PC-9 (cell line): ENCODE measurements around the gene KCNA10. TPM values are rescaled to one million over a fixed set of nuclear protein-coding genes. Genes with fewer than 3 reads are reported as not detected.

Source experiments
- BruUV-seq: library from RNA; stranded (reverse); fragments of 400-500 nt; replicated peaks from 2 replicates; lab custom pipeline; 2021; lab: Mats Ljungman, UMichigan
- CTCF ChIA-PET: fragments of 300-600 bp; sonication (Branson Sonifier 250); formaldehyde crosslinking; loops from one replicate; lab custom pipeline; 2022; ENCODE audit warnings: antibody characterized with exemption; lab: Charles Lee
- POLR2A ChIA-PET: fragments of 300-600 bp; sonication (Branson Sonifier 250); formaldehyde crosslinking; loops from one replicate; lab custom pipeline; 2022; ENCODE audit warnings: antibody characterized with exemption; ENCODE audit not compliant: unreplicated experiment; lab: Charles Lee
- DNase-seq, 2 experiments: peaks; one replicate each; pipeline versions ENCODE4 v3.0.0 to v3.0.0-alpha.2; 2015 to 2022; ENCODE audit warnings: mixed read lengths in 1 of 2
- H2AFZ ChIP-seq: fragments of 200-600 bp; sonication (generic); 2 replicates; pipeline ENCODE4 v1.8.1; 2017; ENCODE audit warnings: antibody characterized with exemption
- H3F3A ChIP-seq: fragments of 200-600 bp; sonication (generic); 2 replicates; pipeline ENCODE4 v1.8.1; 2017; ENCODE audit warnings: antibody characterized with exemption, mild to moderate bottlenecking, low read depth; ENCODE audit not compliant: insufficient read depth
- H3K27ac ChIP-seq: fragments of 200-600 bp; sonication (generic); 2 replicates; pipeline ENCODE4 v1.6.1; 2016; ENCODE audit warnings: mixed run types
- H3K27me3 ChIP-seq: fragments of 200-600 bp; sonication (generic); 2 replicates; pipeline ENCODE4 v1.6.1; 2016; ENCODE audit warnings: low read depth, mixed run types; ENCODE audit not compliant: insufficient read depth
- H3K36me3 ChIP-seq: fragments of 200-600 bp; sonication (generic); 2 replicates; pipeline ENCODE4 v1.6.1; 2016; ENCODE audit warnings: low read depth, mixed run types
- H3K4me1 ChIP-seq: fragments of 200-600 bp; sonication (generic); replicated peaks from 2 replicates; pipeline ENCODE4 v1.6.1; 2016; ENCODE audit warnings: mixed run types; ENCODE audit not compliant: insufficient read depth
- H3K4me2 ChIP-seq: fragments of 200-600 bp; sonication (generic); 2 replicates; pipeline ENCODE4 v1.6.1; 2017; ENCODE audit warnings: mixed run types
- H3K4me3 ChIP-seq: fragments of 200-600 bp; sonication (generic); 2 replicates; pipeline ENCODE4 v1.6.1; 2016; ENCODE audit warnings: mixed run types
- H3K79me2 ChIP-seq: fragments of 200-600 bp; sonication (generic); 2 replicates; pipeline ENCODE4 v1.6.1; 2017; ENCODE audit warnings: low read depth, mixed run types
- H3K9me2 ChIP-seq: fragments of 200-600 bp; sonication (generic); 2 replicates; pipeline ENCODE4 v1.8.1; 2017; ENCODE audit warnings: mild to moderate bottlenecking; ENCODE audit not compliant: insufficient read depth
- H3K9me3 ChIP-seq: fragments of 200-600 bp; sonication (generic); 2 replicates; pipeline ENCODE4 v1.8.1; 2016; ENCODE audit warnings: low read depth; ENCODE audit not compliant: insufficient read depth
- H4K20me1 ChIP-seq: fragments of 200-600 bp; sonication (generic); 2 replicates; pipeline ENCODE4 v1.8.1; 2017; ENCODE audit not compliant: insufficient read depth
- EZH2 ChIP-seq: fragments of 200-600 bp; sonication (generic); IDR thresholded peaks from 2 replicates; pipeline ENCODE4 v1.8.0; 2017; ENCODE audit warnings: antibody characterized with exemption, low read depth
- intact Hi-C: fragments of 100-400 bp; cut with micrococcal nuclease; formaldehyde crosslinking; loops from one replicate; pipeline ENCODE4 v1.10.0; 2022; ENCODE audit not compliant: unreplicated experiment
- total RNA-seq: library from RNA; stranded (reverse); gene quantifications from 2 replicates; pipeline ENCODE4 v1.2.3, GENCODE V29; 2021
- TF ChIP-seq, protein P1 (sequence below): fragments of 200-600 bp; sonication (generic); conservative IDR thresholded peaks from 2 replicates; pipeline ENCODE4 v1.6.1; 2017; ENCODE audit warnings: mixed run types, antibody characterized with exemption, mild to moderate bottlenecking, moderate library complexity

KCNA10 gene
- total RNA-seq, 1 experiment from 2014 or later: not detected

GRCh38 chr1:110475362-110476027 lies 43.5 kb downstream of the KCNA10 start:
- Histone ChIP-seq H3K27ac (no peak overlapping the region), H3K4me1 (peaks cover 42% of the 10 kb centered on the region), H3K27me3 (no peaks in the 10 kb centered on the region), H3K9me2 (no peaks in the 10 kb centered on the region), H3K4me2 (no peak overlapping the region), H3K79me2 (no peaks in the 10 kb centered on the region), H3K4me3 (no peak overlapping the region), H3K36me3 (no peaks in the 10 kb centered on the region), H4K20me1 (no peaks in the 10 kb centered on the region), H3K9me3 (no peaks in the 10 kb centered on the region), H3F3A (peaks cover 36% of the 10 kb centered on the region), H2AFZ (no peak overlapping the region)
- POLR2A ChIA-PET: no interaction called here
- no peak for TF ChIP-seq EZH2
- TF ChIP-seq, protein P1, sequence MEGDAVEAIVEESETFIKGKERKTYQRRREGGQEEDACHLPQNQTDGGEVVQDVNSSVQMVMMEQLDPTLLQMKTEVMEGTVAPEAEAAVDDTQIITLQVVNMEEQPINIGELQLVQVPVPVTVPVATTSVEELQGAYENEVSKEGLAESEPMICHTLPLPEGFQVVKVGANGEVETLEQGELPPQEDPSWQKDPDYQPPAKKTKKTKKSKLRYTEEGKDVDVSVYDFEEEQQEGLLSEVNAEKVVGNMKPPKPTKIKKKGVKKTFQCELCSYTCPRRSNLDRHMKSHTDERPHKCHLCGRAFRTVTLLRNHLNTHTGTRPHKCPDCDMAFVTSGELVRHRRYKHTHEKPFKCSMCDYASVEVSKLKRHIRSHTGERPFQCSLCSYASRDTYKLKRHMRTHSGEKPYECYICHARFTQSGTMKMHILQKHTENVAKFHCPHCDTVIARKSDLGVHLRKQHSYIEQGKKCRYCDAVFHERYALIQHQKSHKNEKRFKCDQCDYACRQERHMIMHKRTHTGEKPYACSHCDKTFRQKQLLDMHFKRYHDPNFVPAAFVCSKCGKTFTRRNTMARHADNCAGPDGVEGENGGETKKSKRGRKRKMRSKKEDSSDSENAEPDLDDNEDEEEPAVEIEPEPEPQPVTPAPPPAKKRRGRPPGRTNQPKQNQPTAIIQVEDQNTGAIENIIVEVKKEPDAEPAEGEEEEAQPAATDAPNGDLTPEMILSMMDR: no peak
- no TSS peak for BruUV-seq
- intact Hi-C loops: no loop called here
- CTCF ChIA-PET: no interaction called here
- no peak for DNase-seq

DNA sequence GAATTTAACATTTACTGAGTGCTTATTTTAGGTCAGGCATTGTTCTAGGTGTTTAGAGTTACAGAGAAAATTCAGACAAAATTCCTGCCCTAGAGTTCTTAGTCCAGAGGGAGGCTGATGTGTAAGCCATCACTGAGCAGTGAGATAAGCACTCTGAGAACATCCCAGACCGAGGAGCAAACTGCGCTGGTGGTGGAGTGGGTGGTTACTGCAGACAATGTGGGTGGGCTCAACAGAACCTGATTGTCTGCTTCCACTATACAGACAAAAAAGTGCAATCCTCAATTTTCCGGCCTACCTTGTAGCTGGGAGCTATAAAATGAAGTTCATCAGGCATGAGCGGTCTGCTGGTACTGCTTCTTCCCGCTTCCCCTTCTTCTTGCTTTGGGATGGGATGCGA lies 44.5 kb downstream of the KCNA10 start:
- no peaks in the 10 kb centered on the region for H4K20me1 ChIP-seq
- H3F3A ChIP-seq: peaks cover 34% of the 10 kb centered on the region
- H2AFZ ChIP-seq: no peak overlapping the region
- H3K79me2 ChIP-seq: no peaks in the 10 kb centered on the region
- no peaks in the 10 kb centered on the region for H3K9me3 ChIP-seq
- BruUV-seq: no TSS peak
- intact Hi-C loops: no loop called here
- POLR2A ChIA-PET: interaction anchor here (0.6 kb wide), 1 partner anchor 153 kb away, joined by 3 read pairs; no protein-coding TSS in a partner anchor
- no peak overlapping the region for H3K4me2 ChIP-seq
- DNase-seq: no peak
- no peaks in the 10 kb centered on the region for H3K27me3 ChIP-seq
- CTCF ChIA-PET: no interaction called here
- H3K36me3 ChIP-seq: no peaks in the 10 kb centered on the region
- TF ChIP-seq EZH2: no peak
- TF ChIP-seq, protein P1: no peak
- no peaks in the 10 kb centered on the region for H3K9me2 ChIP-seq
- no peak overlapping the region for H3K4me3 ChIP-seq
- peaks cover 39% of the 10 kb centered on the region for H3K4me1 ChIP-seq
- no peak overlapping the region for H3K27ac ChIP-seq

DNA sequence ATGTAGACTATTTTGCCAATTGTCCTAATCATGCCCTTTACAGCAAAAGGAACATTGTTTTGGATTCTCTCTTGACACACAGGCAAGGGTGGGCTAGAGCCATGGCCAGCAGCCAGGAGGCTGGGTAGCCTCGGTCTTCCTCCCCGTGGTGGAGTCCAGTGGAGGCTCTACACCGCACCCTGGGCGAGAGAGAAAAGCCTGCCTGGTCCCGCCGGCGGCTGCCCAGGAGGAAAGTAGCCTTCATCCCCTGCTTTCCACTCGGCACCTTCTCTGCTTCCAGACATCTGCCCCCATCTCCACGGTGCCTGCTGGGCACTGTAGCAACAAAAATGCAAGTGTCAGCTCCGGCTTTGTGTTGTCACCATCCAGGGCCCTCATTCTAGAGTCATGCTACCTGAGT lies 46.4 kb downstream of the KCNA10 start:
- Histone ChIP-seq H4K20me1 (no peaks in the 10 kb centered on the region), H3K27ac (no peak overlapping the region), H3F3A (peaks cover 16% of the 10 kb centered on the region), H3K4me2 (no peak overlapping the region), H3K36me3 (no peaks in the 10 kb centered on the region), H3K9me3 (no peaks in the 10 kb centered on the region), H3K4me1 (peaks cover 20% of the 10 kb centered on the region), H3K4me3 (no peak overlapping the region), H2AFZ (no peak overlapping the region), H3K9me2 (no peaks in the 10 kb centered on the region), H3K79me2 (no peaks in the 10 kb centered on the region), H3K27me3 (no peaks in the 10 kb centered on the region)
- intact Hi-C loops: no loop called here
- ChIA-PET CTCF (interaction anchor here (0.7 kb wide), 1 partner anchor 160 kb away, joined by 3 read pairs; no protein-coding TSS in a partner anchor), POLR2A (no interaction called here)
- no peak for TF ChIP-seq EZH2
- TF ChIP-seq, protein P1: no peak
- no TSS peak for BruUV-seq
- no peak for DNase-seq
